RWPE2 (cell line): Measurements from ENCODE around the gene BMP2.

Source experiments
- ATAC-seq: fragments of 200-7000 bp; cut with Tn5 transposase; 3 replicates; pipeline ENCODE4 v1.9.1; 2021; ENCODE audit warnings: low read depth
- DNase-seq: peaks from one replicate; pipeline ENCODE4 v3.0.0-alpha.2; 2020; ENCODE audit warnings: low spot score
- H3K27ac ChIP-seq: fragments of 450-650 bp; 2 replicates; pipeline ENCODE4 v1.5.1; 2017; ENCODE audit warnings: mild to moderate bottlenecking; ENCODE audit not compliant: poor library complexity, severe bottlenecking
- H3K27me3 ChIP-seq: fragments of 250-450 bp; sonication (Bioruptor Pico); 2 replicates; pipeline ENCODE4 v1.5.1; 2021; ENCODE audit warnings: mild to moderate bottlenecking, moderate library complexity; ENCODE audit not compliant: insufficient read depth, poor library complexity, severe bottlenecking
- H3K36me3 ChIP-seq: fragments of 250-450 bp; sonication (Bioruptor Pico); 2 replicates; pipeline ENCODE4 v1.5.1; 2020; ENCODE audit warnings: low read depth, mild to moderate bottlenecking, moderate library complexity
- H3K4me1 ChIP-seq: fragments of 250-450 bp; sonication (Bioruptor Pico); 2 replicates; pipeline ENCODE4 v1.5.1; 2021; ENCODE audit warnings: mild to moderate bottlenecking, moderate library complexity; ENCODE audit not compliant: insufficient read depth, poor library complexity, severe bottlenecking
- H3K4me3 ChIP-seq: fragments of 250-450 bp; sonication (Bioruptor Pico); 2 replicates; pipeline ENCODE4 v1.5.1; 2021; ENCODE audit warnings: mild to moderate bottlenecking, moderate library complexity; ENCODE audit not compliant: severe bottlenecking
- H3K9me3 ChIP-seq: fragments of 250-450 bp; sonication (Bioruptor Pico); 2 replicates; pipeline ENCODE4 v1.5.1; 2021; ENCODE audit warnings: mild to moderate bottlenecking, moderate library complexity; ENCODE audit not compliant: severe bottlenecking
- CTCF ChIP-seq: fragments of 450-650 bp; IDR thresholded peaks from one replicate; pipeline ENCODE4 v1.5.1; 2017; ENCODE audit warnings: mild to moderate bottlenecking, moderate library complexity; ENCODE audit not compliant: poor library complexity, severe bottlenecking

BMP2 gene

GRCh38 chr20:6767126-6767535 lies 355 bp upstream of the BMP2 start:
- TF ChIP-seq CTCF = no peak
- no peaks in the 10 kb centered on the region for H3K27me3 ChIP-seq
- H3K4me3 ChIP-seq = peak overlapping the region; percentile 75
- H3K27ac ChIP-seq = peak overlapping the region; percentile 20
- no peaks in the 10 kb centered on the region for H3K4me1 ChIP-seq
- DNase-seq (peak; percentile 41), ATAC-seq (no peak)
- no peaks in the 10 kb centered on the region; the same call in 1 of the 2 replicates for H3K36me3 ChIP-seq
- H3K9me3 ChIP-seq = no peaks in the 10 kb centered on the region

DNA sequence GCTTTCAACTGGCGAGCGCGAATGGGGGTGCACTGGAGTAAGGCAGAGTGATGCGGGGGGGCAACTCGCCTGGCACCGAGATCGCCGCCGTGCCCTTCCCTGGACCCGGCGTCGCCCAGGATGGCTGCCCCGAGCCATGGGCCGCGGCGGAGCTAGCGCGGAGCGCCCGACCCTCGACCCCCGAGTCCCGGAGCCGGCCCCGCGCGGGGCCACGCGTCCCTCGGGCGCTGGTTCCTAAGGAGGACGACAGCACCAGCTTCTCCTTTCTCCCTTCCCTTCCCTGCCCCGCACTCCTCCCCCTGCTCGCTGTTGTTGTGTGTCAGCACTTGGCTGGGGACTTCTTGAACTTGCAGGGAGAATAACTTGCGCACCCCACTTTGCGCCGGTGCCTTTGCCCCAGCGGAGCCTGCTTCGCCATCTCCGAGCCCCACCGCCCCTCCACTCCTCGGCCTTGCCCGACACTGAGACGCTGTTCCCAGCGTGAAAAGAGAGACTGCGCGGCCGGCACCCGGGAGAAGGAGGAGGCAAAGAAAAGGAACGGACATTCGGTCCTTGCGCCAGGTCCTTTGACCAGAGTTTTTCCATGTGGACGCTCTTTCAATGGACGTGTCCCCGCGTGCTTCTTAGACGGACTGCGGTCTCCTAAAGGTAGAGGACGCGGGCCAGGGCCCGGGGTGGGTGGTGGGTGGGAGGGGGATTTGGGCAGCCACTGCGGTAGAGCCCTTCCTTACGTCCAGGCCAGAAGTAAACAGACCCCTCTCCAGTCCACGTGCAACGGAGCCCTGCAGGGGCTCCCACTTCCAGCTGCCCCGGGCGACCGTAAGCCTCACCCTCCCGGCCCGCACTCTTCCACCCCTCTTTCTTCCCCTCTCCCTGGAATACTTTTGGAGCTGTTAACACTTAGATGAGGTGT lies 998 bp downstream of the BMP2 start:
- H3K27ac ChIP-seq = peak overlapping the region; percentile 20
- H3K27me3 ChIP-seq = no peaks in the 10 kb centered on the region
- no peaks in the 10 kb centered on the region for H3K9me3 ChIP-seq
- no peak for DNase-seq
- H3K4me1 ChIP-seq = no peaks in the 10 kb centered on the region
- peak; percentile 21 for ATAC-seq
- peak overlapping the region; percentile 75 for H3K4me3 ChIP-seq
- no peak for TF ChIP-seq CTCF
- no peaks in the 10 kb centered on the region; the same call in 1 of the 2 replicates for H3K36me3 ChIP-seq

DNA sequence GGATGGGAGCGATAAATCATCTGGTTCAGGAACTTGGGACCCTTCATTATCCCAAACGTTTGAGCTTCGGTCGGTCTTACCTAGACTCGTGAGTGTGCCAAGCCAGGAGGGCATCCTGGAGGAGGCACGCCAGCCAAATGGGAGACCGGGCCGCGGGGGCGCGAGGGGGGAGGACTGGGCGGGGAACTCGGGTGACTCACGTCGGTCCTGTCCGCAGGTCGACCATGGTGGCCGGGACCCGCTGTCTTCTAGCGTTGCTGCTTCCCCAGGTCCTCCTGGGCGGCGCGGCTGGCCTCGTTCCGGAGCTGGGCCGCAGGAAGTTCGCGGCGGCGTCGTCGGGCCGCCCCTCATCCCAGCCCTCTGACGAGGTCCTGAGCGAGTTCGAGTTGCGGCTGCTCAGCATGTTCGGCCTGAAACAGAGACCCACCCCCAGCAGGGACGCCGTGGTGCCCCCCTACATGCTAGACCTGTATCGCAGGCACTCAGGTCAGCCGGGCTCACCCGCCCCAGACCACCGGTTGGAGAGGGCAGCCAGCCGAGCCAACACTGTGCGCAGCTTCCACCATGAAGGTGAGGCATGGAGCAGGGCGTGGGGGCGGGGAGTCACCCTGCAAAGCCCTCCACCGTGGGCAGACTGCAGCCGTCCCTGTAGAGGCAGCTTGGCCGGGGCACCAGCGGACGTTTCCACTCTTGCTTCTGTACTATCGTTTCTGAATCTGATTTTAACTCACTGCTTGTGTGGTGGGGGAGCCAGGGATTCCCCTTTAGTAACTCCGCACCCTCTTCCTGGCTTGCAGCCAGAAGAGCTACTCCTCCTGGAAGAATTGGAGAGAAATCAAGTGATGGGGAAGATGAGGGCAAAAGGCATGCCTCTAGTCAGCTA lies 2.7 kb downstream of the BMP2 start:
- Histone ChIP-seq H3K36me3 (no peaks in the 10 kb centered on the region; the same call in 1 of the 2 replicates), H3K27ac (no peak overlapping the region), H3K27me3 (no peaks in the 10 kb centered on the region), H3K9me3 (no peaks in the 10 kb centered on the region), H3K4me1 (no peaks in the 10 kb centered on the region), H3K4me3 (peak overlapping the region; percentile 75)
- TF ChIP-seq CTCF = peak; percentile 11
- DNase-seq (peak; percentile 82), ATAC-seq (peak; percentile 34)

DNA sequence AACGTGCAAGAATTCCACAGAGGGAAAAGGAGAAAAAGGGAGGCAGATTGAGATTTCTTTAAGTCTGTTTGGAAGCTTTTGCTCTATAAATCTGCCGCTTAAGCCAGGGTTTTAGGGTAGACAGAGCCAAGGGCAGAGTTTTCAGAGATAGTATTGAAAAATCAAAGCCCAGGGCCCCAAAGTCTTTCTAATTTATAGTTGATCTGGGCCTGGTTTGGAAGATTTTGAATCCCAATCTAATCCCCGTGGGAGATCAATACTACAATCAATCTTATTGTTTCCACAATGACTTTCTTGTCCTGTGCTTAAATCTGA lies 3.3 kb downstream of the BMP2 start:
- ATAC-seq = no peak
- TF ChIP-seq CTCF = no peak
- H3K27me3 ChIP-seq = no peaks in the 10 kb centered on the region

More for the DNA sequence above, 3.3 kb downstream of the BMP2 start:
- H3K36me3 ChIP-seq = no peaks in the 10 kb centered on the region; the same call in 1 of the 2 replicates
- H3K9me3 ChIP-seq = no peaks in the 10 kb centered on the region
- peak overlapping the region; percentile 75 for H3K4me3 ChIP-seq
- DNase-seq = no peak
- H3K4me1 ChIP-seq = no peaks in the 10 kb centered on the region
- no peak overlapping the region for H3K27ac ChIP-seq
